Esophagus muscularis mucosa (tissue), 4 donors: ENCODE results near the gene CDC20. TPM values are rescaled to one million over a fixed set of nuclear protein-coding genes. Genes with fewer than 3 reads are reported as not detected.
A peak's percentile ranks its signal among the peaks of the same experiment; 100 is the strongest.

Experiments
- DNase-seq: peaks from one replicate; pipeline ENCODE4 v3.0.0-alpha.2; 2017; ENCODE audit errors: extremely low spot score
- H3K27ac ChIP-seq, 4 donors: fragments of 200-600 bp; sonication (generic); replicated peaks in 1 of 4; 1 replicate in 3 of 4; 2 replicates in 1 of 4; pipeline ENCODE4 v1.5.1; 2016 to 2019; ENCODE audit warnings: mild to moderate bottlenecking in 1 of 4
- H3K27me3 ChIP-seq, 4 donors: fragments of 200-600 bp; sonication (generic); one replicate each; pipeline versions ENCODE4 v1.5.1 to v1.6.0; 2016 to 2019
- H3K36me3 ChIP-seq, 4 donors: fragments of 200-600 bp; sonication (generic); one replicate each; pipeline ENCODE4 v1.5.1; 2016 to 2019
- H3K4me1 ChIP-seq, 4 donors: fragments of 200-600 bp; sonication (generic); one replicate each; pipeline ENCODE4 v1.5.1; 2016 to 2019
- H3K4me3 ChIP-seq, 4 donors: fragments of 200-600 bp; sonication (generic); 1 replicate in 2 of 4; 2 replicates in 2 of 4; pipeline ENCODE4 v1.5.1; 2016 to 2019; ENCODE audit warnings: mild to moderate bottlenecking in 4 of 4, moderate library complexity in 1 of 4
- H3K9me3 ChIP-seq, 4 donors: fragments of 200-600 bp; sonication (generic); 1 replicate in 3 of 4; 2 replicates in 1 of 4; pipeline ENCODE4 v1.5.1; 2016 to 2019
- EP300 ChIP-seq: sonication (generic); formaldehyde crosslinking; IDR thresholded peaks from one replicate; pipeline ENCODE4 v1.6.1; 2017; ENCODE audit warnings: antibody characterized with exemption
- POLR2A ChIP-seq: fragments of 450-650 bp; IDR thresholded peaks from one replicate; pipeline ENCODE4 v1.6.1; 2017; ENCODE audit warnings: antibody characterized with exemption, moderate library complexity, mild to moderate bottlenecking, low read depth
- POLR2AphosphoS5 ChIP-seq, 2 donors: sonication (generic); formaldehyde crosslinking; IDR thresholded peaks; one replicate each; pipeline ENCODE4 v1.6.1; 2017; ENCODE audit warnings: antibody characterized with exemption in 2 of 2
- WGBS: methylation state at CpG from one replicate; pipeline ENCODE4 v1.1.5; 2018; 5-methylcytosine and 5-hydroxymethylcytosine counted together
- intact Hi-C: fragments of 100-400 bp; cut with DNase I; formaldehyde crosslinking; loops from one replicate; pipeline ENCODE4 v1.15.1; 2023
- total RNA-seq, 4 donors: library from RNA; depleted of rRNA; stranded (reverse); fragments of >200 nt; gene quantifications; one replicate each; pipeline versions ENCODE4 v1.1.0 to v1.2.1, GENCODE V29; 2016
- TF ChIP-seq, protein P1 (sequence below), 3 experiments: fragments of 200-600 bp in 2 of 3; fragments of 450-650 bp in 1 of 3; sonication (generic) in 2 of 3; IDR thresholded peaks; one replicate each; pipeline ENCODE4 v1.5.1; 2017 to 2019; ENCODE audit warnings: antibody characterized with exemption in 3 of 3, mild to moderate bottlenecking in 2 of 3, moderate library complexity in 1 of 3

Gene CDC20
- total RNA-seq, 4 donors from 2014 or later = 0.42 to 1.7 TPM; not detected in 2

DNA sequence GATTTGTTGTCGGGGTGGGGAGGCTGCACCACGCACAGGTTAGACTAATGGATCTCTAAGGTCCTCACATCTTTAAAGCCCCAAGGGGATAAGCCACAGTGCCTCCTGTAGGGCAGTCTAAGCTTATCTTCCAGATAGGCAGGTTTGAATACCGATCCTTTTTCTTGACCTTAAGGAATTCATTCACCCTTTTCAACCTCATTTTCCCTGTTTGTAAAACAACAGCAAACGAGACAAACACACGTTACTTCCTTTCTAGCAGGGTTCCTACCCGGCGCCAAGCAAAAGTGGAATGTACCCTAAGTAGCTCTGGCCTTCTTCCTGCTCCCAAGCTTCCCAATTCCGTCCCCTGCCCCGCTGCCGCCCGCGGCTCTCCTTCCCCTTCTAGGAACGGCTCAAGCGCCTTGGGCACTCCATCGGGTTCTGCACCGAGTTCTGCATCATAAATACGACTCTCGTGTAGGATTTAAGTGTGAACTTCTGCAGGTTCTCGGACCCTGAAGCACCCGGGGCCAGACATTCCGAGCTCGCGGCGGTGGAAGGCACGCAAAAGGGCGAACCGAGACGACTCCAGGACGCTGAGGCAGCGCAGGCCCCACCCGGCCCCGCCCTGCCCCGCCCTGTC, 548 bp upstream of the CDC20 start:
- TF ChIP-seq POLR2A (peak; percentile 21), EP300 (no peak), POLR2AphosphoS5 (IDR thresholded peaks at IDR 0.05) (peak in 1 of 2 donors; percentile 74)
- TF ChIP-seq, protein P1, sequence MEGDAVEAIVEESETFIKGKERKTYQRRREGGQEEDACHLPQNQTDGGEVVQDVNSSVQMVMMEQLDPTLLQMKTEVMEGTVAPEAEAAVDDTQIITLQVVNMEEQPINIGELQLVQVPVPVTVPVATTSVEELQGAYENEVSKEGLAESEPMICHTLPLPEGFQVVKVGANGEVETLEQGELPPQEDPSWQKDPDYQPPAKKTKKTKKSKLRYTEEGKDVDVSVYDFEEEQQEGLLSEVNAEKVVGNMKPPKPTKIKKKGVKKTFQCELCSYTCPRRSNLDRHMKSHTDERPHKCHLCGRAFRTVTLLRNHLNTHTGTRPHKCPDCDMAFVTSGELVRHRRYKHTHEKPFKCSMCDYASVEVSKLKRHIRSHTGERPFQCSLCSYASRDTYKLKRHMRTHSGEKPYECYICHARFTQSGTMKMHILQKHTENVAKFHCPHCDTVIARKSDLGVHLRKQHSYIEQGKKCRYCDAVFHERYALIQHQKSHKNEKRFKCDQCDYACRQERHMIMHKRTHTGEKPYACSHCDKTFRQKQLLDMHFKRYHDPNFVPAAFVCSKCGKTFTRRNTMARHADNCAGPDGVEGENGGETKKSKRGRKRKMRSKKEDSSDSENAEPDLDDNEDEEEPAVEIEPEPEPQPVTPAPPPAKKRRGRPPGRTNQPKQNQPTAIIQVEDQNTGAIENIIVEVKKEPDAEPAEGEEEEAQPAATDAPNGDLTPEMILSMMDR (IDR thresholded peaks at IDR 0.05) = peak in 2 of 3 experiments; percentile 35 to 38
- H3K9me3 ChIP-seq = no peaks in the 10 kb centered on the region
- H3K27me3 ChIP-seq = no peaks in the 10 kb centered on the region
- H3K27ac ChIP-seq = peak overlapping the region; percentile 89 to 94 (median 90)
- peak overlapping the region; percentile 61 to 78 (median 72) for H3K4me3 ChIP-seq
- 3% methylated on average over 12 of the region's 33 CpGs for WGBS
- peaks cover 13 to 20% (median 18%) of the 10 kb centered on the region in 4 donors for H3K4me1 ChIP-seq
- intact Hi-C loops = no loop called here
- no peak for DNase-seq
- H3K36me3 ChIP-seq = peaks cover 8 to 34% (median 26%) of the 10 kb centered on the region in 4 donors

DNA sequence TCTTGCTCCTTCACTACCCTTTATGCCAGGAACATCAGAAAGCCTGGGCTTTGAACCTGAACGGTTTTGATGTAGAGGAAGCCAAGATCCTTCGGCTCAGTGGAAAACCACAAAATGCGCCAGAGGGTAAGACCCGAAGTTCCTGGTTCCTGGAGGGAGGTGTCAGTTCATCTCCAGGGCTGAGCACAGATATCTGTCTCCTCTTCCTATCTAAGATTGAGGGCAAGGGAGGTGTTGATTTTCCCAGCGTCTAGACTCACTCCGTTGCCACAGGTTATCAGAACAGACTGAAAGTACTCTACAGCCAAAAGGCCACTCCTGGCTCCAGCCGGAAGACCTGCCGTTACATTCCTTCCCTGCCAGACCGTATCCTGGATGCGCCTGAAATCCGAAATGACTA, 915 bp downstream of the CDC20 start:
- Histone ChIP-seq H3K27ac (no peak overlapping the region), H3K9me3 (no peaks in the 10 kb centered on the region), H3K4me3 (no peak overlapping the region), H3K27me3 (no peaks in the 10 kb centered on the region), H3K4me1 (peaks cover 13 to 20% (median 18%) of the 10 kb centered on the region in 4 donors), H3K36me3 (peaks cover 23 to 48% (median 40%) of the 10 kb centered on the region in 4 donors)
- intact Hi-C loops = no loop called here
- no peak for DNase-seq
- TF ChIP-seq, protein P1 (IDR thresholded peaks at IDR 0.05) = no peak
- TF ChIP-seq POLR2AphosphoS5 (IDR thresholded peaks at IDR 0.05) (no peak), EP300 (no peak), POLR2A (no peak)
- 50% methylated on average over 10 of the region's 11 CpGs for WGBS

DNA sequence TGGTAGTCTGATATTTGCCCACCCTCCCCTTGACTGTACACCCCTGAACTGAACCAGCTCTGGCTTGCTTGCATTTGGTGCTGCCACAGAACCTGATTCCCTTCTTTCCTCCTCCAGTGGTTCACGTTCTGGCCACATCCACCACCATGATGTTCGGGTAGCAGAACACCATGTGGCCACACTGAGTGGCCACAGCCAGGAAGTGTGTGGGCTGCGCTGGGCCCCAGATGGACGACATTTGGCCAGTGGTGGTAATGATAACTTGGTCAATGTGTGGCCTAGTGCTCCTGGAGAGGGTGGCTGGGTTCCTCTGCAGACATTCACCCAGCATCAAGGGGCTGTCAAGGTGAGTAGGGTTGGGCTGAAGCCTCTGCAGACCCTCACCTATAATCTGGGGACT, 1.8 kb downstream of the CDC20 start:
- WGBS = 70% methylated on average over 4 of the region's 4 CpGs
- peaks cover 30 to 54% (median 50%) of the 10 kb centered on the region in 4 donors for H3K36me3 ChIP-seq
- peaks cover 13 to 25% (median 20%) of the 10 kb centered on the region in 4 donors for H3K4me1 ChIP-seq
- TF ChIP-seq POLR2A (no peak), EP300 (no peak), POLR2AphosphoS5 (IDR thresholded peaks at IDR 0.05) (no peak)
- TF ChIP-seq, protein P1 (IDR thresholded peaks at IDR 0.05) = no peak
- no peak overlapping the region for H3K4me3 ChIP-seq
- intact Hi-C loops = no loop called here
- H3K27me3 ChIP-seq = no peaks in the 10 kb centered on the region
- DNase-seq = no peak
- no peak overlapping the region for H3K27ac ChIP-seq
- H3K9me3 ChIP-seq = no peaks in the 10 kb centered on the region

DNA sequence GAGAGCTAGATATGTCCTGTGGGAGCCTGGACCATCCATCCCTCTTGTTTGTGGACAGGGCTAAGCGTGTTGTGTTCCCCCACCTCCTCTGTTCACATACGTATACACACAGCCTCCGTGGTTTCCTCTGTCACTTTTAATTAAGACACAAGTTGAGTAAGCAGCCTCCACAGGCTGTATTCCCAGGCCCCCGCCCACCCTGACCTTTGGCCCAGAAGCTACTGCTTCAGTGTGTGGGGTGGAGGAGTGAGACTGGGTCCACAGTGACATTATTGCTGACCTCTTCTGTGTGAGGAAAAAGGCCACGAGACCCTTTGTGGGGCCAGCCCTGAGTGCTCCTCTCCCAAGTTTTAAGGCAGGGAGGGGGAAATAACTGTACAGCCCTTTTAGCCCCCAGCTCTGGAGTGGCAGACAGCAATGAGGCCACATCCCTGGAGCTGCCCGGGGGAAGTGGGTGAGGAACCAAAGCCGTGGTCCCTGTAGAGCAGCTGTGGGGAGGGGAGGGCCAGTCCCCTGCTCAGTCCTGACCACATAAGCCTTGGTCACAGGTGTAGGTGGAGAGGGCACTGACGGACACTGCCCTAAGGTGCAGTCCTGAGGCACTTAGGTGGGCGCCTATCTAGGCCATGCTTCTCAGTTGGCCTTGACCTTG, 4.6 kb downstream of the CDC20 start:
- intact Hi-C loops = no loop called here
- Histone ChIP-seq H3K36me3 (peaks cover 30 to 56% (median 53%) of the 10 kb centered on the region in 4 donors), H3K27ac (no peak overlapping the region), H3K9me3 (no peaks in the 10 kb centered on the region), H3K4me1 (peaks cover 21 to 35% (median 28%) of the 10 kb centered on the region in 4 donors), H3K4me3 (no peak overlapping the region), H3K27me3 (no peaks in the 10 kb centered on the region)
- DNase-seq = no peak
- 75% methylated on average over 6 of the region's 9 CpGs for WGBS
- TF ChIP-seq POLR2A (no peak), EP300 (no peak), POLR2AphosphoS5 (IDR thresholded peaks at IDR 0.05) (no peak)
- TF ChIP-seq, protein P1 (IDR thresholded peaks at IDR 0.05) = no peak
